Measurements from ENCODE around the gene MAP3K7.

DNA sequence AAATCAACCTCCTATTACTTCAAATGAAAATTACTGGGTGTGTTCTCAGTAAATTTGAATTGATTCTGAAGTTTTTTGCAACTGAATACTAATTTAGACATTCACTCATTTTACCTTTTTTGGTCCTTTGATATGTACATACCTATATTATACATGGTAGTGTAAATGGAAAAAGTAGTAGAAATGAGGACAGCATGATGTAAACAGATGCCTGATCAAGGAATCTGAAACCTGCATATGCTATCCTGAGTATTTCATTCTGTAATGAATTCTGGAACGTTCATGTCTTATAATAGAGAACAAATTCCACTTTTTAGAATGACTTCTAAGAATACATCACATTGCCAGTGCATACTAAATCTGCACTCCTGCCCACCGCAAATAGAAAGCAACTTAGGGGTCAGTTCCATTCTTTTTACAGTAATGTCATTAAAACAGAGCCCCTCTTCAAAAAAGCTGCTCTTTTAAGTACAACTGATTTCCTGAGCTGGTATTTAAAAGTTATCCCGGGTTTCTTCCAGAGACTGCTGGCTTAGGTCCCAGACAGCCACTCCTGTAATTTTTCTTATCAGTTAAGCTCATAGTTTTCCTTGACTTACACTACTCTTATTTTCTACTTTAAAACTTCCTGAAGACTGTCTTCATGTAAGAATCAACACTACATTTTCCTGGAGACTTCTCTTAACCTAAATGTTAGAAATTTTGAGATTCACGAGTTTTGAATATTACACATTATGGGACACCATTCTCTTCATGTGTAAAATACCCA lies 48.4 kb downstream of the MAP3K7 start:
- TF ChIP-seq, protein P1, sequence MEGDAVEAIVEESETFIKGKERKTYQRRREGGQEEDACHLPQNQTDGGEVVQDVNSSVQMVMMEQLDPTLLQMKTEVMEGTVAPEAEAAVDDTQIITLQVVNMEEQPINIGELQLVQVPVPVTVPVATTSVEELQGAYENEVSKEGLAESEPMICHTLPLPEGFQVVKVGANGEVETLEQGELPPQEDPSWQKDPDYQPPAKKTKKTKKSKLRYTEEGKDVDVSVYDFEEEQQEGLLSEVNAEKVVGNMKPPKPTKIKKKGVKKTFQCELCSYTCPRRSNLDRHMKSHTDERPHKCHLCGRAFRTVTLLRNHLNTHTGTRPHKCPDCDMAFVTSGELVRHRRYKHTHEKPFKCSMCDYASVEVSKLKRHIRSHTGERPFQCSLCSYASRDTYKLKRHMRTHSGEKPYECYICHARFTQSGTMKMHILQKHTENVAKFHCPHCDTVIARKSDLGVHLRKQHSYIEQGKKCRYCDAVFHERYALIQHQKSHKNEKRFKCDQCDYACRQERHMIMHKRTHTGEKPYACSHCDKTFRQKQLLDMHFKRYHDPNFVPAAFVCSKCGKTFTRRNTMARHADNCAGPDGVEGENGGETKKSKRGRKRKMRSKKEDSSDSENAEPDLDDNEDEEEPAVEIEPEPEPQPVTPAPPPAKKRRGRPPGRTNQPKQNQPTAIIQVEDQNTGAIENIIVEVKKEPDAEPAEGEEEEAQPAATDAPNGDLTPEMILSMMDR (IDR thresholded peaks at IDR 0.05; ENCODE audit: low read depth, low read length, poor library complexity, severe bottlenecking): no peak
- no peak for TF ChIP-seq EZH2phosphoT487 (IDR thresholded peaks at IDR 0.05; ENCODE audit: borderline replicate concordance, low read length)

All from DOHH2 (cell line).